Smooth muscle cell of the brain vasculature (primary cell): ENCODE results near the gene HSF4.
"Not testable (repeated sequence)": the region's sequence is repeated elsewhere in the genome, so short reads cannot be mapped to it uniquely, and the experiment has no call there.

Experiments used
- DNase-seq: peaks from one replicate; pipeline ENCODE4 v3.0.0-alpha.2; 2012; ENCODE audit warnings: low read depth, low spot score

HSF4 gene, protein sequence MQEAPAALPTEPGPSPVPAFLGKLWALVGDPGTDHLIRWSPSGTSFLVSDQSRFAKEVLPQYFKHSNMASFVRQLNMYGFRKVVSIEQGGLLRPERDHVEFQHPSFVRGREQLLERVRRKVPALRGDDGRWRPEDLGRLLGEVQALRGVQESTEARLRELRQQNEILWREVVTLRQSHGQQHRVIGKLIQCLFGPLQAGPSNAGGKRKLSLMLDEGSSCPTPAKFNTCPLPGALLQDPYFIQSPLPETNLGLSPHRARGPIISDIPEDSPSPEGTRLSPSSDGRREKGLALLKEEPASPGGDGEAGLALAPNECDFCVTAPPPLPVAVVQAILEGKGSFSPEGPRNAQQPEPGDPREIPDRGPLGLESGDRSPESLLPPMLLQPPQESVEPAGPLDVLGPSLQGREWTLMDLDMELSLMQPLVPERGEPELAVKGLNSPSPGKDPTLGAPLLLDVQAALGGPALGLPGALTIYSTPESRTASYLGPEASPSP

DNA sequence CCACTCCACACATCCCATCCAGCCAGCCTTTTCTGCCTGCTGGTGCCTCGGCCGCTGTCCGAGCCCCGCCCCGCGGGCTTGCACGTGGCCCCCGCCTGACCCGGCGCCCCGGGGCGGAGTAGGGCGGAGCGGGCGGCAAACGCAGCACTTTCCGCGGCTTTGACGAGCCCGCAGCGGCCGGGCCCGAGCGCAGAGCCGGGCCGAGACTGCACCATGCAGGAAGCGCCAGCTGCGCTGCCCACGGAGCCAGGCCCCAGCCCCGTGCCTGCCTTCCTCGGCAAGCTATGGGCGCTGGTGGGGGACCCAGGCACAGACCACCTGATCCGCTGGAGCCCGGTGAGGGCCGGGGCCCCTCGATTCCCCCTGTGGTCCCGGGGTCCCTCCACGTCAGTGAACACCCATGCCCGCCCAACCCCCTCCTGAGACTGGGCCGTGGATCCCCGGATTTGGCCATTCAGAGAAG, at the start of gene HSF4:
Gene HSF4, plus strand, starts transcription at position 147 of the 463 bp plus-strand sequence. Its CDS starts 67 bp downstream, at position 214.
- no peak for DNase-seq

DNA sequence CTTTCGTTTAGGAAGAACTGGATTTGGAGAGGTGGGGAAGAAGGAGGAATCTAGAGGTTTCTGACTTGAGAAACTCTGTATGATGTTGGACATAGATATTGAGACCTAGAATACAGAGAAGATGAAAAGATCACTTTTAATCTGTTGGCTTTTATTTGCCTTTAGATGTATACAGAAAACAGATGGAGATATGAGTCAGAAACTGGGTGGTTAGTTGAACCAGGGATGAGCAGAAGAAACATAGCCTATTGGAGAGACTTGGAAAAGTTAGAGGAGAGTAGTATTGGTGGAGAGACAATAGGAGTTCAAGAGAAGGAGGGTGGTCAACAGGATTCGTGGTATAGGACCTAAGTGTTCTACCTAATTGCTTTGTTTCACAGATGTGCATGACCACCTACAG, 49.8 kb upstream of the HSF4 start:
- no peak for DNase-seq

DNA sequence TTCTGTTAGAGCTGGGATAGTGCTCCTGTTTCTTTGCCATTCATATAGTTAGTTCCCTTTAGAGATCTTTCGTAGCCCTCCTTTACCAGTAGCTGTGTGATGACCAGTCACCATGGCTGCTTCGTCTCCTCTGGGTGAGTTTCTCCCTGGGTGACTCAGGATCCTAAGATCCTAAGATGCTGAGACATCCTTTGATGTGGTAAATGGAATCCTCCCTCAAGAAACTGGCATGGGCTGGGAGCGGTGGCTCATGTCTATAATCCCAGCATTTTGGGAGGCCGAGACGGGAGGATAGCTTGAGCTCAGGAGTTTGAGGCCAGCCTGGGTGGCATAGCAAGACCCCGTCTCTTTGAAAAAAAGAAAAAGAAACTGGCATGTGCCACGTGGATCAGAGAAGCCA, 48.9 kb upstream of the HSF4 start:
- no peak for DNase-seq

DNA sequence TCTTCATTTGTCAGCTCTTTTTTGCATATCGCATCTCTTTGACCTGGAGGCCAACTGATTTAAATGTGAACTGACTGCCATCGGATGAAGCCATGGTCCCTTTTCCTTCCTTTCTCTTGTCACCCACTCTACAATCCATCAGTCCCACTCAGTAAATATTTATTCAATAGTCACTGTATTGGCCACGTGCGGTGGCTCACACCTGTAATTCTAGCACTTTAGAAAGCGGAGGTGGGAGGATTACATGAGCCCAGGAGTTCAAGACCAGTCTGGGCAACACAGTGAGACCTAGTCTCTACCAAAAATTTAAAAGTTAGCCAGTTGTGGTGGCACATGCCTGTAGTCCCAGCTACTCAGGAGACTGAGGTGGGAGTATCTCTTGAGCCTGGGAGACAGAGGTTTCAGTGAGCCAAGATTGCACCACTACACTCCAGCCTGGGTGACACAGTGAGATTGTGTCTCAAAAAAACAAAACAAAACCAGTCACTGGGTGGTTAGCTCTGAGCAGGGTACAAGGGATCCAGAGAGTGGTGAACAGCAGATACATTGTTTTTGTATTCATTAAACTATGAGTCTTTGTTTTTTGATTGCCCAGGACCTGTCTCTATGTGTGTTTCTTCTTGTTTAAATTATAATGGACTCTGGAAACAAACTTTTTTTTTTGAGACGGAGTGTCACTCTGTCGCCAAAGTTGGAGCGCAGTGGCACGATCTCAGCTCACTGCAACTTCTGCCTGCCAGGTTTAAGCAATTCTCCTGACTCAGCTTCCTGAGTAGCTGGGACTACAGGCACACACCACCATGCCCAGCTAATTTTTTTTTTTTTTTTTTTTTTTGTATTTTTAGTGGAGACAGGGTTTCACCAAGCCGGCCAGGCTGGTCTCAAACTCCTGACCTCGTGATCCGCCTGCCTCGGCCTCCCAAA, 47.9 kb upstream of the HSF4 start:
- no peak for DNase-seq

DNA sequence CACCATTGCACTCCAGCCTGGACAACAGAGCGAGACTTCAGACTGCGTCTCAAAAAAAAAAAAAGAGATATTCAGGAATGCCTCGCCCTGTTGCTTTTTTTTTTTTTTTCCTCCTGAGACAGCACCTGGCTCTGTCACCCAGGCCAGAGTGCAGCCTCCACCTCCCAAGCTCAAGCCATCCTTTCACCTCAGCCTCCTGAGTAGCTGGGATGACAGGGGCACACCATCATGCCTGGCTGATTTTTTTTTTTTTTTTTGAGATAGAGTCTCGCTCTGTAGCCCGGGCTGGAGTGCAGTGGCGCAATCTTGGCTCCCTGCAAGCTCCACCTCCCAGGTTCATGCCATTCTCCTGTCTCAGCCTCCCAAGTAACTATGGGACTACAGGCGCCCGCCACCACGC, 46.8 kb upstream of the HSF4 start:
- no peak for DNase-seq

DNA sequence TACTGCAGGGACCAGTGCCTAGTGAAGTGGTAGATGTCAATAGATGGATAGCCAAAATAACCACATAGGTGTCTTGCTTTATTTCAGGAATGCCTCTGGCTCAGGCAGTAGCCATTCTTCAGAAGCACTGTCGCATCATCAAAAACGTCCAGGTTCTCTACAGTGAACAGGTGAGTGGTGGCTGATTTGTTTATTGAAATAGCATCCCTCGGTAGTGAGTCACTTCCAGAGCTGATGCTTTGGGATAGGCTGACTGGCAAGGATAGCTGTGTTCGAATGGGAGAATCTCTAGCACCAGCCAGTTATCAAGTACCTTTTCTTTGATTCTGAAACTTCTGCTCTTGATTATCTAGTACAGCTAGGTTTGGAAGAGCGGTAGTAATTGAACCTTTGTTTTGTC, 44.5 kb upstream of the HSF4 start:
- DNase-seq: no peak

DNA sequence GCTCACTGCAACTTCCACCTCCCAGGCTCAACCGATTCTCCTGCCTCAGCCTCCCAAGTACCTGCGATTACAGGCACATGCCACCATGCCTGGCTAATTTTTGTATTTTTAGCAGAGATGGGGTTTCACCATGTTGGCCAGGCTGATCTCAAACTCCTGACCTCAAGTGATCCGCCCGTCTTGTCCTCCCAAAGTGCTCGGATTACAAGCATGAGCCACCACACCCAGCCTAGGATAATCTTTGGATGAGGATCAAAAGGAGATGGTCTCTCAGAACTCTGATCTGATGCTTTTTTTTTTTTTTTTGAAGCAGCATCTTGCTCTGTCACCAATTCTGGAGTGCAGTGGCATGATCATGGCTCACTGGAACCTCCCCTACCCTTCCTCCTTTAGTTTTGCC, 41.7 kb upstream of the HSF4 start:
- not testable (repeated sequence) for DNase-seq

DNA sequence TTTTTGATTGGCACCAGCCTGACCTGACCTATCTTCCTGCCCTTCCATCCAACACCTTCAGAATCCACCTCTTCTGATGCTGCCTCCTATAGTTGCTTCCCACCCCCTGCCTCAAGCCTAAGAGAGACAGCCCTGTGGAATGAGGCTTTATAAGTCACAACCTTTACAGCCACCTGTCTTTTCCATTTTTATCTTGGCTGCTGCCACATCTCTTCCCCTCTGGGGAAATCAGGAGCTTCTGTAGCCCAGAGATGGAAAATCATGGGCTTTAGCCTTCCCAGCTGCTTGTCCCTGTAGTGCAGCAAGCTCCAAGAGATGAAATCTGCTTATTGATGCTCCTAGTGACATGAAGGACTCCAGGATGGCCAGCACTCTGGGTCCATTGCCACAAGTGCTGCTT, 36.1 kb upstream of the HSF4 start:
- no peak for DNase-seq

DNA sequence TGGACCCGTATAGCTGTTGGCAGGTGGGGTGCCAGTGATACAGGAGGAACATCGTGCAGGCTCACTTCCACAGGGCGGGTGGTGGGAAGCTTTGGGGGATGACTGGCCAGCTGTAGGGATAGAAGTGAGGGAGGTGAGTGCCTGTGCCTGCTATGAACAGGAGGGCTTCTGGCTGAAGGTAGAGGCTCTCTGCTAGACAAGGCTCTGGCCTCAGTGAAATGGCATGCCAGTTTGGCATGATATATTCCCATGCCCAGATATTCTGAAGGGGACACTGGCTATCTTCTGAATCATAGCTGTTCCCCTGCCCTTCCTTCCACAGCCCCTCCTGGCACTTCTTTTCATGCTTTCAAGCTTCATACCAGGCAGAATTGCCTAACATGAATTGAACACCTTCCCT, 35.7 kb upstream of the HSF4 start:
- DNase-seq: no peak

DNA sequence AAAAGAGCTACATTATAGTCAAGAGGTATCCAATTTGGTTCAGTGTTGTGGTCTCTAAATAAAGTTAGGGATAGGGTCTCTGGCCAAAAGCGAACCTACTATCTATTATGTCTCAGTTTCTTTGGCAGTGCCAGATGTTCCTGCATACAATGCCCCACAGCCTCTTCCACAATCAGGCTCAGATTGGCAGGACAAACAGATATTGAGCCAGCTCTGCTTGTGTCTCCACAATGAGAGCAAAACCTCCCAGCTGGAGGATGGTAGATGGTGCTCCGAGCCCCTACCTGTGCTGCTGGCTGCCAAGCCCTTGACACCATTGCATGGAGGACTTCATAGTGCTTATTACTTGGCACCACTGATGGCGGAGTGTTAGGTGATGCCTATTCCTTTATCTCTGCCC, 35.1 kb upstream of the HSF4 start:
- no peak for DNase-seq

DNA sequence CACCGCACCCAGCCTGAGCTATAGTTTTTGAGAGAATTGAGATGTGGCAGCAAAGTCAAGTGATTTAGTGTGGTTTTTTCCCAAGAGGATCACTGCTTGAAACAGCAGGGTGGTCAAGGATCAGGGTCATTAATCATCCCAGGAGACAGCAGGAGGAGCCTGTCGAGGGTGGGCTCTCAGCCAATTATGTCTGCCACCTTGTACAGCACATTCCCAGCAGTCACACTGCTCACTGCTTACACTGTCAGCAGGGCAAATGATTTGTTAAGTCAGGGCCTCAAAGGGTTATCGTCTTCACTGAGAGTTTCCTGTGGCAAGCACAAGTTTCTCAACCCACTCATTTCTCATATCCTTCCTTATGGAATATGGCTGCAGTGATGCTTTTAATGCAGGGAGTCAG, 26.9 kb upstream of the HSF4 start:
- DNase-seq: no peak

DNA sequence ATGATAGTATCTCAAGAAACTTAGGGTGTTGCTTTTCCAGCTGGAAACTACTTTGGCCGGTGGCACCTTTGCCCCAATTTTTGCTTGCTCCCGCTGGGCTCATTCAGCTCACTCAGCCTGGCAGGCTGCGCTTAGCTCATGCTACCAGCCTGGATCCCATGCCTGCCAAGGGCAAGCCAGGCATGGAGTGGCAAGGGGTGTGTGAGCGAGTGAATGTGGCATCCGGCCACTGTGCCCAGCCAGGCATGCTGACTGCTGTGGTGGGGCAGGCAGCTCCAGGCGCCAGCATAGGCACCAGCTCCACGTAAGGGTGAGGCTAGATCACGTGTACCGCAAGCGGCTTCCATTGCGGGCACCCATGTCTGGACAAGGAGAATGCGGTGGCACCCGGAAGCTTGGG, 23.2 kb upstream of the HSF4 start:
- no peak for DNase-seq

DNA sequence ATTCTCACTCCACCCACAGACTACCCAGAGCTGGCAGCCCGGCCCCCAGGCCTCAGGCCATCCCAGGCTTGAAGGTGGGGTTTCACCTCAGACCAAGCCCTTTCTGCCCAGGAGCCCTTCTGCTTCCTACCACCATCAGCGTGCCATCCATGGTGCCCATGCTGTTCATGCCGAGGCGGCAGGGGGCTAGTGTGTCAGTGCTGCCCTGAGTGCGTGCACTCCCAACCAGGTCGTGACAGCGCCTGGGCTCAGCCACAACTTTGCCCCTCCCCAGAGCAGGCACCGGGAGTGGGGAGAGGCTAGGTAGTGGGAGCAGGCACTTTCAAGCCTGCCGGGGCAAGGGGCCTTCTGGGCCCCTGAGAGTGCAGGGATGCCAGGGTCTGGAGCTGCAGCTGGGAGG, 22.2 kb upstream of the HSF4 start:
- DNase-seq: no peak

DNA sequence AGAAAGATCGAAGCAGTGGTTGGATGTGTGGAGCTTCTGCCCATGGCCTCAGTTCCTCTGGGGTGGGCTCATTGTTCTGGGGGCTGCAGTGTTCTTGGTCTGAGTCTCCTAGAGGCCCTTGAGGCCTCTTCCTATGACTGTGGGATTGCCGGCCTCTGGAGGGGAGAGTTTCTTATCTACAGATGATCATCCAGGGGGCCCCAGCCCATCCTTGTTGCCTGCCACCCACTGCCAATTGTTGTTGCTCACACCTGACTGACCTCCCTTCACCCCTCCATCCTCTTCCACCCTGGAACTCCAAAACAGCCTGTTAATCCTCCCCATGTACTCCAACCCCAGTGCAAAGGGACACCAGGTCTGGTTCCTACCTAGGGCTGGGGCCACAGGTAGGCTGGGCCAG, 19.6 kb upstream of the HSF4 start:
- no peak for DNase-seq

DNA sequence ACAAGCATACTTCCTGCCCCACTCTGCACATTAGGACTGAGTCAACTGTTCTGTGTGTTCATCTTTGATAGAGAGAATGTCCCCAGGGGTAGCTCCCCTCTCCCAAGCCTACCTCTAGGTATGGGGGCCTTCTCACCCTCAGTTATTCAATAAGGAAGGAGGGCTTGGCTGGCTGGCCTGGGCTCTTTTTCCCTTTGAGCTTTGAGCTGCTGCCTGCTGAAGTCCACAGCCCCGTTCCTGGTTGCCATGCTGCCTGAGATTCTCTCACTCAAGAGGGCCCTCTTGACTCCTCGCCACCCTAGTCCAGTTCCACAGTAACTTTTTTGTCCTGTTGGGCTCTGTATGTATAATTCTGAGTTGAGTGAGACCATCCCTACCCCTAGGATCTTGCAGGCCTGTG, 18.8 kb upstream of the HSF4 start:
- no peak for DNase-seq

DNA sequence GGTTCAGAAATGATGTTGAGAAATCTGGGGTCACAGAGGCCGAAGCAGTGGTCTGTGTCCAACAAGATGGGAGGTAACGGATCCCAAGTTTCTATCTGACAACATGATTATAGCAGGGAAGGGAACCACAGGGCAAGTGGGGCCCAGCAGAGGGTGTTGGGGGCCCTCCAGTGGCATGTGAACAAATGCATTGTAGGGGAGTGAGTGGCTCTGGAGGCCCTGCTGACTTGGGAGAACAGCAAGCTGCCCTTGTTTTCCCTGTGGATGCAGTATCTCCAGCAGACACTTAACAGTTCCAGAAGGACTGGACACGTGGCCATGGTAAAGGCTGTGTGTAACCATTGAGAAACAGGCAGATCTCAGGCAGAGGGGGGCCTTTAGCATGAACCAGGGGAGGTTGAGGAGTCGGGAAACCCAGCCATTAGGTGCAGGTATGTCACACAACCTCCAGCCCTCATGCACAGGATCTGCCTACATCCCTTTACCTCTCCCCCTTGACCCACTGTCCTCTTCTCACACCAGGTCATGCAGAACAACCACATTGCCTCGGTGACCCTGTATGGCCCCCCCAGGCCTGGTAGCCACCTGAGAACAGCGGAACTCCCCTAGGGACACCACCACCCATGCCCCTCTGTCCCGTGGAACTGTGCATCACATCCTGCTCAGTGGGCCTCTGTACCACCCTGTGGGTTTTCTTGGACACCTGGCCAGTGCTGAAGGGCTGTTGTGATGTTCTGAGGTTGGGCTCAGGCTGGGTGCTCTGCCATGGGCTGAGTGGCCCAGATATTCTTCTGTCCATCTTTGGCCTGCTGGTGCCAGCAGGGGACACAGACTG, 17.8 kb upstream of the HSF4 start:
- no peak for DNase-seq

DNA sequence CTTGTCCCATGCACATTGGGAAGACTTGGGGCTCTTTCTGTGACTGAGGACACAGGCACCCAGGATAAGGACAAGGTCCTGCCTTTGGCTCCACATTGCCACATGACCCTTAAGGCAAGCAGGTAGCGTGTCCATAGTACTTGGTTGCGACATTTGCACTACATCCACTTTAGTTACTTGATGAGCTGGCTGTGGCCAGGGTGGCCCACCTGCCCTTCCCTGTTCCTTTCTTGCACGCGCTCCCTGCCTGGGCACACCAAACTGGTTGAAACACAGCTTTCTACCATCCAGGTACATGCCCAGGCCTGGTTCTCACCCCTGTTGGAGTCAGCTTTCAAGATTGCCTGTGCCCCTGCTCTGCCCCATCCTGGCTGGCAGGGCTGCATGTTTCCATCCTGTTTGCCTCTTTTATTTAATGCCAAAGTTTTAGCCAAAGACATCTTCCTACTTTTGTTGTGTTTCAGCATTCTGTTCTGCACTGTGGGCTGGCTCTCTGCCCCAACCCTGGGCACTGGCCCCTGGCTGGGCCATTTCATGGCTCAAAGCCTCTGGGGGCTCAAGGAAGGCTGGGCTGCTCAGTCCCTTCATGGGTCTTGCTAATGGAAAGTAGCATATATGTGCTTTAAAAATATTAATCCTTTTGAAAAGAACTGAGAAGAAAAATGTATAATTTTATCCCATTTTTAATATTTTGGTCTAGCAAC, 17.0 kb upstream of the HSF4 start:
- DNase-seq: no peak

DNA sequence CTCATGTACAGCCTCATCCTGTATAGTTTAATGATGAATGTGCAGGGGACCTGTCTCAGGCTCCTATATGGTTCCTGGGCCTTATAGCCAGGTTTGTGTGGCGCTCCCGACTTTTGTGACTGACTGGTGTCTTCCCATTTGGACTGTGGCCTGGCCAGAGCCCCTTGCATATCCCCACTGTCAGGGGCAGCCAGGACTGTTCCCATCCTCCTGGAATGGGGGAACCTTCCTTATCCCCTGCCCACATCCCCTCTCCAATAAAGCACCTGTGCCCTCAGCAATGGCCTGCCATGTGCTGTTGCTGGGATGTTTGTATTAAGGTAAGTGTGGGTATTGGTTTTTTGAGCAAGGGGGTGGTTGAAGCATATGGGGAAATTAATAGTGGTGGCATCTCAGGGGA, 16.3 kb upstream of the HSF4 start:
- DNase-seq: no peak

DNA sequence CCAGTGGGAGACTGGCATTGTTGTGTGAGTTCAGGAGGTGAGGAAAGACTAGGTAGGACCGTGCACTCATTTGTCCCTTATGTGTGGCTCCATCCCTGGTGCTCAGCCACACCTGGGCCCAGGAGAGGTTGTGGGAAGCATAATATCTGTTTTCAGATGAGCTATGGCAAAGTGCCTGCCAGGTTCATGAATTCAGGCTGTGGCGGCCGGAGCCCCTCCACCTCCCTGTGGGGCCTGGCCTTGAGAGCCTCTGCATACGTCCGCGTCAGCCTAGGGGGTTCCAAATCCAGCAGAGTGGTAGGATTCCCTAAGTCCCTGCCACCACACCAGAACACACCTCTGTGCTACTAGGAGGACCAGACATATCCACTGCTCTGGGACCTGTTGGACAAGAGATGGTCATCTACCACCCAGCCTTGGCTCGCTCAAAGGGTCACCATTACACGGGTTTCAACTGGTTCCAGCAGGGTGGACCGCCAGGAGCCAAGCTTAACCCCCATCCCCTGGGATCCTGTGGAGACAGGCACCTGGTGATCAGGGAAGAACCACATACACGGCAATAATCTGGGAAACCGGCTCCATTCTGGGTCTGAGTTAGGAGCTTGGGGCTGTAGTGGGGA, 15.8 kb upstream of the HSF4 start:
- DNase-seq: no peak

DNA sequence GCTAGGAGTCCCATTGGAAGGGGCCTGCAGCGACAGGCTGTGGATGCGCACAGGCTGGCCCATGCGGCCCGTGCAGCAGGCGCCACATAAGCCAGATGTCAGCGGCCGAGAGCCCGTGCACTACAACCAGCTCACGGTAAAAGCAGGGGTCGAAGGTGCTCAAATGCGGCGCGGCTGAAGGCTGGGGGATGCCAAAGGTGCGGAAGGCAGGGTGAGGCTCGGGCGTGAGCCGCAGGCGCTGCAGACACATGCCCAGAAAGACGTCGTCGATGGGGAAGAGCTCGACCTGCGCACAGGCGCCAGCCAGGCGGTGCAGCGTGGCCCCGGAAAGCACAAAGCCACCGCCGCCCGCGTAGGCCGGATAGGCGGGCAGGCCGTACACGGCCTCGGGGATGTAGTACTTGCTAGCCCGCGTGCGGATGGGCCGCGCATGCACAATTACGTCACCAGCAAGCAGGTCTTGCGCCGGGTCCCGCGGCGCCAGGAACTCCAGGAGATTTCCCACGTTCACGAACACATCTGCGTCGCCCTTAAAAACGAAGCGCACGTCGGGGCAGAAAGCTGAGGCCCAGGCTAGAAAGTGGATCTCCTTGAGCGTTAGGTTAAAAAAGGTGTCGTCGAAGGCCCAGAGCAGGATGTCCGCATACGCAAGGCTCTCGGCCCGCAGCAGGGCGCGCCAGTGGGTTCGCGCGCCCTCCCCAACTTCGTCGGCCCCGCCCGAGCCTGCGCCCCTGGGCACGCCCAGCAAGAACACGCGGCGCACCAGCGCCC, 15.1 kb upstream of the HSF4 start:
- no peak for DNase-seq
